Vagina (tissue), 2 donors: ENCODE results near the gene PHYH. TPM values are rescaled to one million over a fixed set of nuclear protein-coding genes. Genes with fewer than 3 reads are reported as not detected.

Source experiments
- DNase-seq, 2 donors: peaks; one replicate each; pipeline ENCODE4 v3.0.0-alpha.2; 2017; ENCODE audit errors: extremely low spot score in 2 of 2
- H3K27ac ChIP-seq: fragments of 200-600 bp; sonication (generic); one replicate; pipeline ENCODE4 v1.5.1; 2019
- H3K27me3 ChIP-seq: fragments of 200-600 bp; sonication (generic); one replicate; pipeline ENCODE4 v1.5.1; 2019
- H3K36me3 ChIP-seq, 2 donors: fragments of 200-600 bp; sonication (generic); one replicate each; pipeline ENCODE4 v1.5.1; 2017 to 2019
- H3K4me1 ChIP-seq: fragments of 200-600 bp; sonication (generic); one replicate; pipeline ENCODE4 v1.5.1; 2019
- H3K4me3 ChIP-seq, 2 donors: fragments of 200-600 bp; sonication (generic); 1 replicate in 1 of 2; 2 replicates in 1 of 2; pipeline ENCODE4 v1.5.1; 2016 to 2019
- H3K9me3 ChIP-seq: fragments of 200-600 bp; sonication (generic); one replicate; pipeline ENCODE4 v1.5.1; 2019
- POLR2A ChIP-seq, 2 donors: fragments of 450-650 bp; IDR thresholded peaks; one replicate each; pipeline ENCODE4 v1.6.1; 2017; ENCODE audit warnings: antibody characterized with exemption in 2 of 2, mild to moderate bottlenecking in 2 of 2, moderate library complexity in 2 of 2
- POLR2AphosphoS5 ChIP-seq, 2 donors: sonication (generic); formaldehyde crosslinking; IDR thresholded peaks; one replicate each; pipeline ENCODE4 v1.9.0; 2017; ENCODE audit warnings: antibody characterized with exemption in 2 of 2, mild to moderate bottlenecking in 2 of 2, low read depth in 1 of 2; ENCODE audit not compliant: insufficient read depth in 1 of 2
- intact Hi-C: fragments of 100-400 bp; cut with DNase I; formaldehyde crosslinking; loops from one replicate; pipeline ENCODE4 v1.15.1; 2023
- total RNA-seq: library from RNA; depleted of rRNA; stranded (reverse); fragments of >200 nt; gene quantifications from one replicate; pipeline ENCODE4 v1.2.3, GENCODE V29; 2016
- TF ChIP-seq, protein P1 (sequence below), 3 experiments: fragments of 450-650 bp in 2 of 3; fragments of 200-600 bp in 1 of 3; sonication (generic) in 1 of 3; IDR thresholded peaks; one replicate each; pipeline ENCODE4 v1.5.1; 2017 to 2019; ENCODE audit warnings: antibody characterized with exemption in 3 of 3, mild to moderate bottlenecking in 2 of 3, moderate library complexity in 2 of 3

The PHYH gene
- total RNA-seq, 1 donor from 2014 or later = 15.2 TPM

DNA sequence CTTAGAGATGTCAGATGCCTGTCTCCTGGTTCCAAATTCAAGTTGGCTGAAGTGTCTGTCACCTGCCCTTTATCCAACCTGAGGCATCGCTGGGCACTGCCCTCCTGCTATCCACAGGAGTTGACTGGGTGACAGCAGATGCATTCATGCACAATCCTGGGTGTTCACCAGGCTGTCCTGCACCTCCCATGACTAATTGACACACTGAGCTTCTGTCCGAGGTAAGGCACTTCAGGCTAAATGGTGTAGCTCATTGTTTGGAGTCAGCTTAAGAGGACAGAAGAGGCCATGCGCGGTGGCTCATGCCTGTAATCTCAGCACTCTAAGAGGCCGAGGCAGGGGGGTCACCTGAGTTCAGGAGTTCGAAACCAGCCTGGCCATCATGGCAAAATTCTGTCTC, 68.1 kb downstream of the PHYH start:
- H3K27me3 ChIP-seq = no peaks in the 10 kb centered on the region
- no peaks in the 10 kb centered on the region for H3K36me3 ChIP-seq
- H3K4me1 ChIP-seq = no peaks in the 10 kb centered on the region
- no peak overlapping the region for H3K27ac ChIP-seq
- no peak for TF ChIP-seq POLR2A (IDR thresholded peaks at IDR 0.05)
- TF ChIP-seq POLR2AphosphoS5 (IDR thresholded peaks at IDR 0.05; ENCODE audit: insufficient read depth in 1 of 2, low read depth in 1 of 2) = no peak
- TF ChIP-seq, protein P1, sequence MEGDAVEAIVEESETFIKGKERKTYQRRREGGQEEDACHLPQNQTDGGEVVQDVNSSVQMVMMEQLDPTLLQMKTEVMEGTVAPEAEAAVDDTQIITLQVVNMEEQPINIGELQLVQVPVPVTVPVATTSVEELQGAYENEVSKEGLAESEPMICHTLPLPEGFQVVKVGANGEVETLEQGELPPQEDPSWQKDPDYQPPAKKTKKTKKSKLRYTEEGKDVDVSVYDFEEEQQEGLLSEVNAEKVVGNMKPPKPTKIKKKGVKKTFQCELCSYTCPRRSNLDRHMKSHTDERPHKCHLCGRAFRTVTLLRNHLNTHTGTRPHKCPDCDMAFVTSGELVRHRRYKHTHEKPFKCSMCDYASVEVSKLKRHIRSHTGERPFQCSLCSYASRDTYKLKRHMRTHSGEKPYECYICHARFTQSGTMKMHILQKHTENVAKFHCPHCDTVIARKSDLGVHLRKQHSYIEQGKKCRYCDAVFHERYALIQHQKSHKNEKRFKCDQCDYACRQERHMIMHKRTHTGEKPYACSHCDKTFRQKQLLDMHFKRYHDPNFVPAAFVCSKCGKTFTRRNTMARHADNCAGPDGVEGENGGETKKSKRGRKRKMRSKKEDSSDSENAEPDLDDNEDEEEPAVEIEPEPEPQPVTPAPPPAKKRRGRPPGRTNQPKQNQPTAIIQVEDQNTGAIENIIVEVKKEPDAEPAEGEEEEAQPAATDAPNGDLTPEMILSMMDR (IDR thresholded peaks at IDR 0.05) = no peak
- H3K4me3 ChIP-seq = no peak overlapping the region
- no peaks in the 10 kb centered on the region for H3K9me3 ChIP-seq
- intact Hi-C loops = no loop called here
- DNase-seq = no peak

DNA sequence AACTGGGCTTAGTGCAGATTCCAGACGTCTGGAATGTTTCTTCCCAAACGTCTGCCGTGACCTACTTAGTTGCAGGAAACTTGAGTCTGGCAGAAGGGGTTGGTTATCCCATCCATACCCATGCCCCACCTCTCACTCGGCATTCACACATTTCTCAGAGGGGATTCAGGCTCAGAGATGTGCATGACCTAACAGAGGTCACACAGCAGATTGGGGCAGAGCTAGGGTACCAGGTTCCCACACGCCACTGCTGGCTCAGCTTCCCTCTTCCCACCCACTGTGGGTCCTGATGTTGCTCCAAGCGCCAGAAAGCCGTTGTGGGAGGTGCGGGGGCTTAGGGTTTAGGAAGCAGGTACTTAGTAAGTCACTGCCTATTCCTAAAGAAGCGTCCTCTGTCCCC, 68.7 kb downstream of the PHYH start:
- no peaks in the 10 kb centered on the region for H3K4me1 ChIP-seq
- intact Hi-C loops = no loop called here
- no peak overlapping the region for H3K27ac ChIP-seq
- no peak for DNase-seq
- no peaks in the 10 kb centered on the region for H3K9me3 ChIP-seq
- H3K36me3 ChIP-seq = no peaks in the 10 kb centered on the region
- TF ChIP-seq POLR2AphosphoS5 (IDR thresholded peaks at IDR 0.05; ENCODE audit: insufficient read depth in 1 of 2, low read depth in 1 of 2) (no peak), POLR2A (IDR thresholded peaks at IDR 0.05) (no peak)
- TF ChIP-seq, protein P1 (IDR thresholded peaks at IDR 0.05) = no peak
- H3K27me3 ChIP-seq = no peaks in the 10 kb centered on the region
- H3K4me3 ChIP-seq = no peak overlapping the region

Other genes starting within 250 kb of the PHYH start
- 44.7 TPM for gene OPTN, start 199.9 kb downstream of the PHYH start, total RNA-seq
- gene MCM10, start 138.5 kb downstream of the PHYH start, total RNA-seq = 0.98 TPM
- not detected for gene UCMA, start 65.7 kb downstream of the PHYH start, total RNA-seq
- gene SEPHS1, start 48.2 kb upstream of the PHYH start, total RNA-seq = 26.8 TPM
- 16.2 TPM for gene BEND7, start 228.9 kb upstream of the PHYH start, total RNA-seq